ENCODE data around the gene RPS27A.
"Not testable (repeated sequence)": the region's sequence is repeated elsewhere in the genome, so short reads cannot be mapped to it uniquely, and the experiment has no call there.

Gene RPS27A

GRCh38 chr2:55236992-55237543 is 4.6 kb downstream of the RPS27A start:
- no peak for ATAC-seq (ENCODE audit: low read depth)
- H3K36me3 ChIP-seq (ENCODE audit: low read depth), result peaks cover 78% of the 10 kb centered on the region
- H3K4me3 ChIP-seq (ENCODE audit: severe bottlenecking), result no peak overlapping the region
- H3K27me3 ChIP-seq (ENCODE audit: insufficient read depth, poor library complexity, severe bottlenecking), result no peaks in the 10 kb centered on the region
- no peak for TF ChIP-seq CTCF (IDR thresholded peaks at IDR 0.05; ENCODE audit: poor library complexity, severe bottlenecking)
- peaks cover 12% of the 10 kb centered on the region for H3K4me1 ChIP-seq (ENCODE audit: insufficient read depth, poor library complexity, severe bottlenecking)
- H3K9me3 ChIP-seq (ENCODE audit: severe bottlenecking), result no peaks in the 10 kb centered on the region
- no peak for DNase-seq (ENCODE audit: low spot score)
- no peak overlapping the region for H3K27ac ChIP-seq (ENCODE audit: poor library complexity, severe bottlenecking)

GRCh38 chr2:55239656-55240222 is 7.3 kb downstream of the RPS27A start:
- H3K4me3 ChIP-seq (ENCODE audit: severe bottlenecking), result no peak overlapping the region
- no peak for DNase-seq (ENCODE audit: low spot score)
- no peaks in the 10 kb centered on the region for H3K27me3 ChIP-seq (ENCODE audit: insufficient read depth, poor library complexity, severe bottlenecking)
- ATAC-seq (ENCODE audit: low read depth), result no peak
- peaks cover 84% of the 10 kb centered on the region for H3K36me3 ChIP-seq (ENCODE audit: low read depth)
- TF ChIP-seq CTCF (IDR thresholded peaks at IDR 0.05; ENCODE audit: poor library complexity, severe bottlenecking), result no peak
- H3K9me3 ChIP-seq (ENCODE audit: severe bottlenecking), result no peaks in the 10 kb centered on the region
- no peak overlapping the region for H3K27ac ChIP-seq (ENCODE audit: poor library complexity, severe bottlenecking)
- no peaks in the 10 kb centered on the region for H3K4me1 ChIP-seq (ENCODE audit: insufficient read depth, poor library complexity, severe bottlenecking)

GRCh38 chr2:55241582-55241981 is 9.1 kb downstream of the RPS27A start:
- H3K27ac ChIP-seq (ENCODE audit: poor library complexity, severe bottlenecking); H3K27me3 ChIP-seq (ENCODE audit: insufficient read depth, poor library complexity, severe bottlenecking); DNase-seq (ENCODE audit: low spot score); H3K4me3 ChIP-seq (ENCODE audit: severe bottlenecking); H3K9me3 ChIP-seq (ENCODE audit: severe bottlenecking); ATAC-seq (ENCODE audit: low read depth); H3K4me1 ChIP-seq (ENCODE audit: insufficient read depth, poor library complexity, severe bottlenecking): not testable (repeated sequence)
- peaks cover 84% of the 10 kb centered on the region for H3K36me3 ChIP-seq (ENCODE audit: low read depth)

- no peak for DNase-seq (ENCODE audit: low spot score)
- H3K4me1 ChIP-seq (ENCODE audit: insufficient read depth, poor library complexity, severe bottlenecking), result no peaks in the 10 kb centered on the region
- ATAC-seq (ENCODE audit: low read depth), result no peak
- H3K27ac ChIP-seq (ENCODE audit: poor library complexity, severe bottlenecking), result no peak overlapping the region
- H3K27me3 ChIP-seq (ENCODE audit: insufficient read depth, poor library complexity, severe bottlenecking), result no peaks in the 10 kb centered on the region
- H3K36me3 ChIP-seq (ENCODE audit: low read depth), result peaks cover 87% of the 10 kb centered on the region
- H3K9me3 ChIP-seq (ENCODE audit: severe bottlenecking), result no peaks in the 10 kb centered on the region
- no peak overlapping the region for H3K4me3 ChIP-seq (ENCODE audit: severe bottlenecking)
- no peak for TF ChIP-seq CTCF (IDR thresholded peaks at IDR 0.05; ENCODE audit: poor library complexity, severe bottlenecking)
These were observed 10.1 kb downstream of the RPS27A start for GRCh38 chr2:55242617-55243016.

- no peak for ATAC-seq (ENCODE audit: low read depth)
- H3K4me3 ChIP-seq (ENCODE audit: severe bottlenecking), result no peak overlapping the region
- no peaks in the 10 kb centered on the region for H3K27me3 ChIP-seq (ENCODE audit: insufficient read depth, poor library complexity, severe bottlenecking)
- no peak for DNase-seq (ENCODE audit: low spot score)
- H3K4me1 ChIP-seq (ENCODE audit: insufficient read depth, poor library complexity, severe bottlenecking), result no peaks in the 10 kb centered on the region
- no peak overlapping the region for H3K27ac ChIP-seq (ENCODE audit: poor library complexity, severe bottlenecking)
- H3K9me3 ChIP-seq (ENCODE audit: severe bottlenecking), result no peaks in the 10 kb centered on the region
- no peak for TF ChIP-seq CTCF (IDR thresholded peaks at IDR 0.05; ENCODE audit: poor library complexity, severe bottlenecking)
- H3K36me3 ChIP-seq (ENCODE audit: low read depth), result peaks cover 90% of the 10 kb centered on the region
These were observed 12.9 kb downstream of the RPS27A start for GRCh38 chr2:55245411-55245810.
